ENCODE measurements around the gene BOLA2.
"Not testable (repeated sequence)": the region's sequence is repeated elsewhere in the genome, so short reads cannot be mapped to it uniquely, and the experiment has no call there.

GRCh38 chr16:29460647-29461030 lies 6.5 kb upstream of the BOLA2 start:
- not testable (repeated sequence) for TF ChIP-seq ZNF30 (CRISPR knock-in tag; IDR thresholded peaks at IDR 0.05); ZNF639 (CRISPR knock-in tag; conservative IDR thresholded peaks at IDR 0.05); RFX5 (IDR thresholded peaks at IDR 0.05; ENCODE audit: low read depth, low read length); SMAD9 (CRISPR knock-in tag; IDR thresholded peaks at IDR 0.05); GPBP1L1 (CRISPR knock-in tag; IDR thresholded peaks at IDR 0.05)

All from HepG2 (cell line).